Muscle layer of duodenum (tissue), 2 donors: ENCODE measurements around the gene COPE.
"Not testable (repeated sequence)": the region's sequence is repeated elsewhere in the genome, so short reads cannot be mapped to it uniquely, and the experiment has no call there.

Source experiments
- H3K27ac ChIP-seq: one replicate; pipeline ENCODE4 v1.7.0; 2013; ENCODE audit warnings: mild to moderate bottlenecking, low read length
- H3K27me3 ChIP-seq: one replicate; pipeline ENCODE4 v1.7.0; 2013; ENCODE audit warnings: low read depth, mild to moderate bottlenecking, control low read depth, low read length
- H3K36me3 ChIP-seq, 2 donors: one replicate each; pipeline ENCODE4 v1.7.0; 2013; ENCODE audit warnings: low read length in 2 of 2, control low read depth in 1 of 2, mild to moderate bottlenecking in 1 of 2; ENCODE audit not compliant: insufficient read depth in 2 of 2, control insufficient read depth in 1 of 2
- H3K4me1 ChIP-seq, 2 donors: one replicate each; pipeline ENCODE4 v1.7.0; 2013; ENCODE audit warnings: low read length in 2 of 2, mild to moderate bottlenecking in 2 of 2, control low read depth in 1 of 2, moderate library complexity in 1 of 2; ENCODE audit not compliant: insufficient read depth in 2 of 2, control insufficient read depth in 1 of 2
- H3K4me3 ChIP-seq, 2 donors: one replicate each; pipeline ENCODE4 v1.7.0; 2013; ENCODE audit warnings: low read length in 2 of 2, low read depth in 1 of 2, mild to moderate bottlenecking in 1 of 2
- H3K9me3 ChIP-seq, 2 donors: one replicate each; pipeline ENCODE4 v1.7.0; 2013; ENCODE audit warnings: low read length in 2 of 2, control low read depth in 1 of 2, mild to moderate bottlenecking in 1 of 2; ENCODE audit not compliant: control insufficient read depth in 1 of 2
- donor health status: healthy.

Gene COPE

DNA sequence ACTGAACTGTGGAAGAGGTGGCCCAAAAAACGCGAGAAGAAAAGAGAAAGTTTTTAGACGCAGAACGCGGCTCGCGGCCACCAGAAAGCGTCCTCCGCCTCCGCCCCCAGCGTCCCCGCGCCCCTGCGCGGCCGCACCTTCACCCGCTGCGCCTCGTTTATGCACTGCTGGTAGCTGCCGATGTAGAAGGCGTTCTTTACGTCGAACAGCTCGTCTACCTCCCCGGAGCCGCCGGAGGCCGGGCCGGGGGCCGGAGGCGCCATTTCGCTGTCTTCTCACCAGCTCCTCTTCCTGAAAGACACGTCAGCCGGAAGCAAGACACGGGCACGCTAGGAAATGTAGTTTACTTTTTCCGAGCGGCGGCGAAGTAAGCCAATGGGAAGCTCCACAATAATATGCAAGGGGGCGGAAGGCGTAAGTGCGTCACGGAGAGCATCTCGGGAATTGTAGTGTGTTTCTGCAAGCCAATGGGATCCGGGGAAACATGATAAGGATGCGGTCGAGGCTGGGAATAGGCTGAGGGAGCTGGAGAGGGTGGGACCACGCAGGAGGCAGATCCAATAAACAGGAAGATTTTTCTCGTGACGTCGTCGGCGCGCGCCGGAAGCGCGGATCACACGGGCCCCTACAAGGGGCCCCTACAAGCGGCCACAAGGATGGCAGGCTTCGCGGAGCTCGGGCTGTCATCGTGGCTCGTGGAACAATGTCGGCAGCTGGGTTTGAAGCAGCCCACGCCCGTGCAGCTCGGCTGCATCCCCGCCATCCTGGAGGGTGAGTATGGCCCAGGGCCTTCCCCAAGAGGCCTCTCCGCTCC lies at the start of gene COPE, which contains the start of gene DDX49:
Gene COPE (minus strand): TSS at position 302 of the 814 bp plus-strand sequence. CDS start 39 bp downstream, at position 263.
Gene DDX49 (plus strand): TSS at position 630 of the 814 bp plus-strand sequence. CDS start 27 bp downstream, at position 657.
- no peaks in the 10 kb centered on the region for H3K9me3 ChIP-seq
- peaks cover 6 to 48% of the 10 kb centered on the region in 2 donors for H3K36me3 ChIP-seq
- H3K4me1 ChIP-seq: peaks cover 6 to 39% of the 10 kb centered on the region in 2 donors

DNA sequence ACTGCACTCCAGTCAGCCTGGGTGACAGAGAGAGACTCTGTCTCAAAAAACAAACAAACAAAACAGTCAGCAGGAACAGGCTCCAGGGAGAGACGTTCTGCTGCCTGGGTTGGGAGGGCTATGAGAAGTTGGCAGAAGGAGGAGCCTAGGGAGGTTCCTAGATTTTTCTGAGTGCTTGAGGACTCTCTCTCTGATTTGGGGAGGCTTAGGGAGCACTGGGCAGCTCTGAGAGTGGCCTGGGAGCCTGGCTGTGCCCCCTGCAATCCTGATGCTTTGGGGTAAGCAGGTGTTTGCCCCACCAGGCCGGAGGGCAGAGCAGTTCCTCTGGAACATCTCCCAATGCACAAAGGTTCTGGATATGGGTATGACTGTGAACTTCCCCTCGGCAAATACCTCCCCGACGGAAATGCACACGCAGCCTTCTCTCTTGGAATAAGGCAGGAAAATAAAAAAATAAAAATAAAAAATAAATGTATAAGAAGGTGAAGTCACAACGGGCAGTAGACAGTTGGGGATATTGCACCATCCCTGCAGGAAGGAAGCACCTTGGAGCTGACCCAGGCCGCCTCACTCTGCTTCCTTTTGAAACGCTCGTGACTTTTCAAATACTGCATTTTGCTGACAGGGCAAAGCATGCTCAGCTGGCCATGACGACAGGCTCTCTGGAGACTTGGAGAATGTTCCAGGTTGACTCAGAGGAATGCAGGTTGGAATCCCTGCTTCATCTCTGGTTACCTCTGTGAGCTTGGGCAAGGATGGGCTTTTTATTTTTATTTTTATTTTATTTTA lies 48.4 kb upstream of the COPE start:
- Histone ChIP-seq H3K4me3 (no peak overlapping the region), H3K9me3 (no peaks in the 10 kb centered on the region), H3K27ac (peak overlapping the region; percentile 51), H3K36me3 (no peaks in the 10 kb centered on the region), H3K27me3 (no peaks in the 10 kb centered on the region), H3K4me1 (no peaks in the 10 kb centered on the region)

More for the DNA sequence above, at the start of gene COPE, which contains the start of gene DDX49:
- Histone ChIP-seq H3K4me3 (peak within 1 kb of the TSS; percentile 99 to 100), H3K27me3 (no peaks in the 10 kb centered on the region), H3K27ac (peak within 1 kb of the TSS; percentile 90)

DNA sequence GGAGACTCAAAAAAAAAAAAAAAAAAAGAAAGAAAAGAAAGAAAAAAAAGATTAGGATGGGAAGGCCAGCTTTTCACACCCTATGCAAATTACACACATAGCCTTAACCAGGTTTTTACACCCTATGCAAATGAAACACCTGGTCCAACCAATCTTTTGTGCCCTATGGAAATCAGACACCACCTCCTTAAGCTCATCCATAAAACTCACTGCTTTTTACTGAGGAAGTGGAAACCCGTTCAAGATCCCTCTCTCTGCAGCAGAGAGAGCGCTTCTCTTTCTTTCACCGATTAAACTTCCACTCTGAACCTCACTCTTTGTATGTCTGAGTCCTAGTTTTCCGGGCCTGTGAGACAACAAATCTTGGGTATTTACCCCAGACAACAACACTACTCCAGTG lies 47.1 kb upstream of the COPE start:
- H3K4me1 ChIP-seq: no peaks in the 10 kb centered on the region
- no peak overlapping the region for H3K27ac ChIP-seq
- H3K27me3 ChIP-seq: peaks cover 6% of the 10 kb centered on the region
- no peak overlapping the region for H3K4me3 ChIP-seq
- no peaks in the 10 kb centered on the region for H3K9me3 ChIP-seq
- H3K36me3 ChIP-seq: no peaks in the 10 kb centered on the region

DNA sequence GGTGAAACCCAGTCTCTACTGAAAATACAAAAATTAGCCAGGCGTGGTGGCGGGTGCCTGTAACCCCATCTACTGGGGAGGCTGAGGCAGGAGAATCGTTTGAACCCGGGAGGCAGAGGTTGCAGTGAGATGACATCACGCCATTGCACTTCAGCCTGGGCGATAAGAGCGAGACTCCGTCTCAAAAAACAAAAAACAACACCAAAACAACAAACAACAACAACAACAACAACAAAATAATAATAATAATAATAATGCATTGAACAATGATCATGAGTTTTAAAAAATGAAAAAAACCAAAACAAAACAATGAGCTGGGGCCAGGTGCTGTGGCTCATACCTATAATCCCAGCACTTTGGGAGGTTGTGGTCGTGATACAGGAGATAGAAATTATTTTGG lies 44.9 kb upstream of the COPE start:
- Histone ChIP-seq H3K27ac (no peak overlapping the region), H3K4me3 (no peak overlapping the region), H3K9me3 (no peaks in the 10 kb centered on the region), H3K27me3 (peaks cover 6% of the 10 kb centered on the region), H3K4me1 (no peaks in the 10 kb centered on the region), H3K36me3 (no peaks in the 10 kb centered on the region)

DNA sequence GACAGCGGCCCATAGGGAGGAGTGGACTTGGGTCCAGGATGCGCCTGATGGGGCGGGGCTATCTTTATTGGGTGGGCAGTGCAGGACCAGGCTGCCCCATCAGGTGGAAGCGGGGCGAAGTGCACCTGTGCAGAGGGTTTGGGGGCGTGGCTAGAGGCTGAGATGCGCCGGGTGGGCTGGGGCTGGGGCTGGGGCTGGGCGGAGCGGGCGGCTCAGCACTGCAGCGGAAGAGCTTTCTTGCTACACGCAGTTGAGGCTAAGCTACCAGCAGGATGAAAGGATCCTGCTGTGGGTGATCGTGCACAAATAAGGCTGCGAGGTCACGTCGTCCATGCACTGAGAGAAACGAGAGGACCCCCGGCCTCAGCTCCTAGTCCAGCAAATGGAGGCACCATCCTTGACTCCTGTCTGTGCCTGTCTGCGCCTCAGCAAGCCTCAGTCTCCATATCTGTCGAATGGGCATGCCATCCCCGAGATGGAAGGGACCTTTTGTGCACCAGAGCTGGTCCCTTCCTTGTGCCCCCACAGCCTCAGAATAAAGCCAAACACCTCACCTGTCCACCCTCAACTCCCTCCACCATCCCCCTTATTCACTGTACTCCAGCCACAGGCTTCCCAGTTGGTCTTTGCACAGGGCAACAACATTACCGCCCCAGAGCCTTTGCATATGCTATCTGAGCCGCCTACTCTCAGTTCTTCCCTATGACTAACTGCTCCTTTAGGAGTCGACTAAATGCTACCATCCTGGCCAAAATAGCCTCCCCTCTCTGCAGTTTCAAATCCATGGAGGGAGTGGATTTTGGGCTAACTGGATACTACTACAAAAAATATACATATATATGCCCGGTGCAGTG lies 42.8 kb upstream of the COPE start:
- H3K4me1 ChIP-seq: no peaks in the 10 kb centered on the region
- H3K9me3 ChIP-seq: no peaks in the 10 kb centered on the region
- H3K4me3 ChIP-seq: no peak overlapping the region
- no peaks in the 10 kb centered on the region for H3K36me3 ChIP-seq
- no peak overlapping the region for H3K27ac ChIP-seq
- peaks cover 6% of the 10 kb centered on the region for H3K27me3 ChIP-seq

DNA sequence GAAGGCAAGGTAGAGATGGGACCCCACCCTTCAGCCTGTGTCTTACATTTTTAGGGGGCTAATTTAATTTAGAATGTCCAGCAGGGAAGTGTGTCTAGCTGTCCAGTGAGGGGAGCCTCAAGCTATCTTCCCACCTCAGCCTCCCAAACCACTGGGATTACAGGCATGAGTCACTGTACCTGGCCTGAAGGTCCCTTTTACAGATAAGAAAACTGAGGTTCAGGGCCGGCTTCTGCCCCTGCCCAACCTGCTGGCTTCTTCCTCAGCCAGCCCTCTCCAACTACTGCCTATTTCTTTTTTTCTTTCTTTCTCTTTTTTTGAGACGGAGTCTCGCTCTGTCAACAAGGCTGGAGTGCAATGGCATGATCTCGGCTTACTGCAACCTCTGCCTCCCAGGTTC lies 41.2 kb upstream of the COPE start:
- no peaks in the 10 kb centered on the region for H3K36me3 ChIP-seq
- no peak overlapping the region for H3K4me3 ChIP-seq
- H3K27ac ChIP-seq: no peak overlapping the region
- no peaks in the 10 kb centered on the region for H3K4me1 ChIP-seq
- peaks cover 6% of the 10 kb centered on the region for H3K27me3 ChIP-seq
- H3K9me3 ChIP-seq: no peaks in the 10 kb centered on the region

DNA sequence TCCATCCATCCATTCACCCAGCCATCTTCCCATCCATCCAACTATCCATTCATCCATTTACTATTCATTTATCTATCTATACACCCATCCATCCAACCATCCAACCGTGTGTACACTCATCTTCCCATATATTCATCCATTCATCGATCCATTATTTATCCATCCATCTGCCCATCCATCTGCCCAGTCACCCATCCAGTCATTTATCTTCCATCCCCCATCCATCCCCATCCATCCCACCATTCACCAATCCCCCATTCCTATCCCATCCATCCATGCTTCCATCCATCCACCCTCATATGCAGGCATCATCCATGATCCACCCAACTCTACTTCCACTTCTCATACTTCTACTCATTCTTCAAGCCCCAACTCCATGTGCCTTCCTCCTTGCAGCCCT lies 35.9 kb upstream of the COPE start:
- H3K27ac ChIP-seq: no peak overlapping the region

DNA sequence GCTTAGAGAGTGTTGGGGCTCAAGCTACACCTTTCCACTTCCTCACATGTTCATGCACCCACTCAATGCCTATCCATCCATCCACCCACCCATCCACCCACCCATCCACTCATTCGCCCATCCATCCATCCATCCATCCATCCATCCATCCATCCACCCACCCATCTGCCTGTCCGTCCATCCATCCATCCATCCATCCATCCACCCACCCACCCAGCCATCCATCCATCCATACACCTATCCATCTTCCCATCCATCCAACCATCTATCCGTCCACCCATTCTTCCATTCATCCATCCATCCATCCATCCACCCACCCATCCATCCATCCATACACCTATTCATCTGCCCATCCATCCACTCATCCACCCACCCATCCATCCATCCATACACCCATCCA lies 34.9 kb upstream of the COPE start:
- Histone ChIP-seq H3K36me3 (no peaks in the 10 kb centered on the region), H3K27me3 (no peaks in the 10 kb centered on the region), H3K27ac (no peak overlapping the region), H3K4me3 (no peak overlapping the region), H3K4me1 (no peaks in the 10 kb centered on the region), H3K9me3 (no peaks in the 10 kb centered on the region)

More for the DNA sequence above, 35.9 kb upstream of the COPE start:
- Histone ChIP-seq H3K4me3 (no peak overlapping the region), H3K27me3 (no peaks in the 10 kb centered on the region), H3K36me3 (no peaks in the 10 kb centered on the region), H3K9me3 (no peaks in the 10 kb centered on the region), H3K4me1 (no peaks in the 10 kb centered on the region)

DNA sequence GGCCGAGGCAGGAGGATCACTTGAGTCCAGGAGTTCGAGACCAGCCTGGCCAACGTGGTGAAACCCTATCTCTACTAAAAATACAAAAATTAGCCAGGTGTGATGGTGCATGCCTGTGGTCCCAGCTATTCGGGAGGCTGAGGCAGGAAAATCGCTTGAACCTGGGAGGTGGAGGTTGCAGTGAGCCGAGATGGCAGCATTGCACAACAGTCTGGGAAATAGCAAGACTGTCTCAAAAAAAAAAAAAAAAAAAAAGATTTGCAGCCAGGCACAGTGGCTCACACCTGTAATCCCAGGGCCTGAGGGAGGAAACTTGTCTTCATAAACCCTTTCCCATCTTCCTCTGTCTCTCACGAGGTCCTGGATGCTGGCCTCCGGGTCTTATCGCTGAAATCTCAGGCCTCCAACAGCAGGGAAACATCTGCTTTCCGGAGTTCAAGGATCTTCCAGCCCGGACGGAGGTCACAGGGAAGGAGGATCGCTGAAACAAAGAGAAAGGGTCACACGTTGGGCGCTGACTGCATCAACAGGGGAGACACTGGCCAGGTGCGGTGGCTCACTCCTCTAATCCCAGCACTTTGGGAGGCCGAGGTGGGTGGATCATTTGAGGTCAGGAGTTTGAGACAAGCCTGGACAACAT lies 33.3 kb upstream of the COPE start:
- H3K36me3 ChIP-seq, H3K4me3 ChIP-seq, H3K27ac ChIP-seq, H3K27me3 ChIP-seq, H3K4me1 ChIP-seq, H3K9me3 ChIP-seq: not testable (repeated sequence)

DNA sequence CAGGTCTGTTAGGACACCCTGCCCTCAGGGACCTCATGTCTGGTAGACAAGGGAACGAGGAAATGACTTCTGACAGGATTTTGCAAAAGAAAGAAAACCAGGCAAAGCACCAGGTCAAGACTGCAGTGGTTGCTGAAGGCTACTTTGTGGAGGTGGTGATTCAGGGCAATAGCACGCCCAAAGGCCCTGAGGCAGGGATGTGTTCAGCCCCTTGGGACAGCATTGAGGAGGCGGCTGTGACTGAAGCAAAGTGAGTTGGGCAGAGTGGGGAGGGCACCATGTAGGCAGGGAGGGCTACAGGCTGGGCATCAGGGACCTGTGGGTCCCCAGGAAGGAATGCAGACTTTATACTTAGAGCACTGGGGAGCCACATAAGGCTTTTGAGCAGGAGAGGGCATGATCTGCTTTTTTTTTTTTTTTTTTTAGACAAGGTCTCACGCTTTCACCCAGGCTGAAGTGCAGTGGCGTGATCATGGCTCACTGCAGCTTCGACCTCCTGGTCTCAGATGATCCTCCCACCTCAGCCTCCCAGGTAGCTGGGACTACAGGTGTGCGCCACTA lies 32.6 kb upstream of the COPE start:
- no peaks in the 10 kb centered on the region for H3K27me3 ChIP-seq
- H3K4me3 ChIP-seq: no peak overlapping the region
- H3K9me3 ChIP-seq: no peaks in the 10 kb centered on the region
- no peaks in the 10 kb centered on the region for H3K36me3 ChIP-seq
- no peak overlapping the region for H3K27ac ChIP-seq
- no peaks in the 10 kb centered on the region for H3K4me1 ChIP-seq
